ENCODE measurements around the gene CRYBG1.

DNA sequence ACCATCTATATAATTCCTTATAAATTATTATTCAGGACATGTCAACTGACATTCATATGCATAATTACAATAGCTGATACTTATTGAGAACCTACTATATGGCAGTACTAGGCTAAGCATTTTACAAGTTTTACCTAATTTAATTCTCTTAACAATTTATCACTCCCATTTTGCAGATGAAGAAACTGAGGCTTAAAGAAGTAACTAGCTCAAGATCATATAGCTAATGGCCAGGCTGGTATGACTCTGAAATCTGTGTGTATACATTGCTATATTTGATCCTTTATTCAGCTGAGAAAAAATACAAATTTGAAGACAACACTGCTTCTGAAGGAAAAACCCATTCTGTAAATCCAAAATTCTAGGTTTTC, 85.0 kb downstream of the CRYBG1 start:
- TF ChIP-seq NFIC (IDR thresholded peaks at IDR 0.05): no peak
- TF ChIP-seq CEBPB (IDR thresholded peaks at IDR 0.05): no peak
- TF ChIP-seq, protein P1, sequence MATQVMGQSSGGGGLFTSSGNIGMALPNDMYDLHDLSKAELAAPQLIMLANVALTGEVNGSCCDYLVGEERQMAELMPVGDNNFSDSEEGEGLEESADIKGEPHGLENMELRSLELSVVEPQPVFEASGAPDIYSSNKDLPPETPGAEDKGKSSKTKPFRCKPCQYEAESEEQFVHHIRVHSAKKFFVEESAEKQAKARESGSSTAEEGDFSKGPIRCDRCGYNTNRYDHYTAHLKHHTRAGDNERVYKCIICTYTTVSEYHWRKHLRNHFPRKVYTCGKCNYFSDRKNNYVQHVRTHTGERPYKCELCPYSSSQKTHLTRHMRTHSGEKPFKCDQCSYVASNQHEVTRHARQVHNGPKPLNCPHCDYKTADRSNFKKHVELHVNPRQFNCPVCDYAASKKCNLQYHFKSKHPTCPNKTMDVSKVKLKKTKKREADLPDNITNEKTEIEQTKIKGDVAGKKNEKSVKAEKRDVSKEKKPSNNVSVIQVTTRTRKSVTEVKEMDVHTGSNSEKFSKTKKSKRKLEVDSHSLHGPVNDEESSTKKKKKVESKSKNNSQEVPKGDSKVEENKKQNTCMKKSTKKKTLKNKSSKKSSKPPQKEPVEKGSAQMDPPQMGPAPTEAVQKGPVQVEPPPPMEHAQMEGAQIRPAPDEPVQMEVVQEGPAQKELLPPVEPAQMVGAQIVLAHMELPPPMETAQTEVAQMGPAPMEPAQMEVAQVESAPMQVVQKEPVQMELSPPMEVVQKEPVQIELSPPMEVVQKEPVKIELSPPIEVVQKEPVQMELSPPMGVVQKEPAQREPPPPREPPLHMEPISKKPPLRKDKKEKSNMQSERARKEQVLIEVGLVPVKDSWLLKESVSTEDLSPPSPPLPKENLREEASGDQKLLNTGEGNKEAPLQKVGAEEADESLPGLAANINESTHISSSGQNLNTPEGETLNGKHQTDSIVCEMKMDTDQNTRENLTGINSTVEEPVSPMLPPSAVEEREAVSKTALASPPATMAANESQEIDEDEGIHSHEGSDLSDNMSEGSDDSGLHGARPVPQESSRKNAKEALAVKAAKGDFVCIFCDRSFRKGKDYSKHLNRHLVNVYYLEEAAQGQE (IDR thresholded peaks at IDR 0.05; ENCODE audit: low read depth): no peak
- TF ChIP-seq EGR1 (IDR thresholded peaks at IDR 0.05): no peak

Measured in Ishikawa (cell line).